HG02885 (cell line): ENCODE results near the gene DCLRE1B.

Source experiments
- ATAC-seq: cut with Tn5 transposase; IDR thresholded peaks from one replicate; pipeline ENCODE4 v1.9.1; 2021; ENCODE audit warnings: mild to moderate bottlenecking; ENCODE audit not compliant: unreplicated experiment, poor library complexity

Gene DCLRE1B

DNA sequence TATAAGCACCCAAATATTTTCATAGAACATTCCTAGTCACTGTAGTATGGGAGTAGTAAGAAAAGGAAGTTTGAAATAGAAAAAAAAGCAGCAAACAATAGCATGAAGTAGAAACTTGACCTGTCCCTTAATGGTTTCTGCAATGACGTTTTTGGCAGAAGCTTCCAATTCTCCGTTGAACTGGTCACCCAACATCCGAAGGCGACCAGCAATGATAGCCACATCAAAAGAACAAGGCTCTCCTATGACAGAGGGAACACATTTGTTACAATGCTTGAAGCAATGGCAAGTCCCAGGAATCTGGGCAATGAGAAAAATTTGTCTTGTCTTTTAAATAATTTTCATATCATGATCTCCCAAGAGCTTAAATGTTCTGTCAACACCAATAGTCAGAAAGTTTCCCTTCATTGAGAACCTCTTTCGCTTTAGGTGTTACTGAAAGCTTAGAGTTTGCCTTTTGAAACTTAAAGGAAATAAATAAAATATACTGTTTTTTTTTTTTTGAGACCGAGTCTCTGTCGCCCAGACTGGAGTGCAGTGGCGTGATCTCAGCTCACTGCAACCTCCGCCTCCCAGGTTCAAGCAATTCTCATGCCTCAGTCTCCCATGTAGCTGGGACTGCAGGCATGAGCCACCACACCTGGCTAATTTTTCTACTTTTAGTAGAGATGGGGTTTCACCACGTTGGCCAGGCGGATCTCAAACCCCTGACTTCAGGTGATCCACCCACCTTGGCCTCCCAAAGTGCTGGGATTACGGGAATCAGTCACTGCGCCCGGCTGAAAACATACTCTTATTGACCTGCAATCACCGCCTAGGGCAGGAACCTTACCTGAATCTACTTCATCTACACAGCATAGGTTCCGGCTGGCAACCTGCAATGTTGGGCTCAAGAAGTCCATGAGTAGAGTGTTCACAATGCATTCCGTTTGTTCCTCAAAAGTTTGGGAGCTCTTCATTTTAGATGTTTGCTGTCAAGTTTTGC is 18.4 kb upstream of the DCLRE1B start:
- ATAC-seq, result no peak

DNA sequence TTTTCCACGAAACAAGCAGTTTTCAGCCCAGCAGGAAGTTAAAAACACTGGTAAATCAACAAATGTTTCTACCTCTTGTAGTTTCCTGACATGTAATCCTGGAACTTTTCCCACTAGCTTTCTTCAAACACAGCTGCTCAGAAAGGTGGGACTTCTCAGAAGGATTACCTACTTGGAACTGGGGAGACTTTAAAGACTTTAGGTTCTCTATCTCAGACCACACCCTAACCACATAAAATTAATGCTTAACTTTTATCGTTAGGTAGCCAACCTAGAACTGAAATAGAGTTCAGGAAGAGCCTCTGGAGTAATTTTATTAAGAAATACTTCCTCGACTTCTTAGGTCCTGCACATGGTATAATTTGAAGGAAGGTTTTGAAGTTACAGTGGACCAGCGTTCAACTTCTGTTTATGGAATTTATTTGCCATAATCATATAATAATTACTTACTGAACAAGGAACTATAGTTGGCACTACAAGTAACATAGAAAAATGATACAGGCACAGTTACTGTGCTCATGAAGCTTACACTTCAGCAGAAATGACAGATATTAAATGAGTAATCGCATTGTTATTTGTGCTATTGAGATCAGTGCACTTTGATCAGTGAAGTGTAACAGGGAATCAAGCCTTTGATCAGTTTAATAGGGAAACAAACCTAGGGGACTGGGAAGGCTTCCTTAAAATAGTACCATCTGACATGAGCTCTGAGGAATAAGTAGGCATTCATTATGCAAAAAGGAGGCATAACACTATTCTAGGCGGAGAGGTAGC is 17.5 kb upstream of the DCLRE1B start, which contains the start of gene BCL2L15:
Gene BCL2L15 (minus strand): TSS at position 180 of the 774 bp plus-strand sequence. CDS start 206 bp downstream, outside the sequence.
- no peak for ATAC-seq

GRCh38 chr1:113890816-113891215 is 14.3 kb upstream of the DCLRE1B start:
- ATAC-seq, result no peak

DNA sequence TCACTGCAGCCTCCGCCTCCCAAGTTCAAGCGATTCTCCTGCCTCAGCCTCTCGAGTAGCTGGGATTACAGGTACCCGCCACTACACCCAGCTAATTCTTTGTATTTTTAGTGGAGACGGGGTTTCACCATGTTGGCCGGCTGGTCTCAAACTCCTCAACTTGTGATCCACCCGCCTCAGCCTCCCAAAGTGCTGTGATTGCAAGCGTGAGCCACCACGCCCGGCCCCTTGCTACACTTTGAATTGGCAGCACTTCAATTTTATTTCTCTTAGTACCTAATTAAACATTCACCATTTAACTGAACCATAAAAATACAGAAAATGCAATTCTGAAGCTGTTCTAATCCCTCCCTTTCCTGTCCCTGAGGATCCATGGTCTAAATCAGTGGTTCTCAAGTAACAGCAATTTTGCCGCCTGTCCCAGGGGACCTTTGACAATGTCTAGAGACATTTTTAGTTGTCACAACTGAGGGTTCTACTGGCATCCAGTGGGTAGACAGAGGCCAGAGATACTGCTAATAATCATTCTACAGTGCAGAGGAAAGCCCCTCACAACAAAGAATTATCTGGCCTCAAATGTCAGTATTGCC is 13.4 kb upstream of the DCLRE1B start:
- no peak for ATAC-seq

DNA sequence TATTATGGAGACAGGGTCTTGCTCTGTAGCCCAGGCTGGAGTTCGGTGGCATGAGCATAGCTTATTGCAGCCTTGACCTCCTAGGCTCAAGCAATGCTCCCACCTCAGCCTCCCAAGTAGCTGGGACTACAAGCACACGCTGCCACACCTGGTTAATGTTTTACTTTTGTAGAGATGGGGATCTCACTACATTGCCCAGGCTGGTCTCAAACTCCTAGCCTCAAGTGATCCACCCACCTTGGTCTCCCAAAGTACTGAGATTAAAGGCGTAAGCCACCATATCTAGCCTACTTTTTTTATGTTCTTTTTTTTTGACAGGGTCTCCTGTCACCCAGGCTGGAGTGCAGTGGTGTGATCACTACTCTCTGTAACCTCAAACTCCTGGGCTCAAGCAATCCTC is 11.9 kb upstream of the DCLRE1B start:
- no peak for ATAC-seq

- ATAC-seq, result no peak
Measured at GRCh38 chr1:113895098-113895497, 10.0 kb upstream of the DCLRE1B start.

GRCh38 chr1:113895961-113896360 is 9.2 kb upstream of the DCLRE1B start:
- ATAC-seq, result no peak

GRCh38 chr1:113898241-113898814 is 6.8 kb upstream of the DCLRE1B start:
- no peak for ATAC-seq

- ATAC-seq, result no peak
Measured at GRCh38 chr1:113899111-113899510, 6.0 kb upstream of the DCLRE1B start.

DNA sequence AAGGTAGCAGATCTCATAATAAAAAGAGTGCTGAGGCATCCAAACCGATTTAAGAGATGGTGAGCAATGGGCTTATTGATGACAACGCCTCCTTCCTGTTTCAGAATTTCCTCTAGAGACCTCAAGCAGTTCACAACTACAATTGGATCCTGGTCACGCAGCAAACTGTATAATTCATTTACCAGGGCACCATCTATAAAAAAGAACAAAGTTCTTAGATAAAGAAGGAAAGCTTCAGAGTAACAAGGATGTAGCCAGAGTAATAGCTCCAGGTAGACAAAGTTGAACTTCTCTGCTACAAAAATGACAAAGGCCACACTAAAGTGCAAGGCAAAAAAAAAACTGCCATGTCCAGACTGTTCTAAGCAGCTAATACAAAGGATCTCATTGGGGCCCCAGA is 3.9 kb upstream of the DCLRE1B start:
- no peak for ATAC-seq

GRCh38 chr1:113903501-113904292 is 1.4 kb upstream of the DCLRE1B start:
- ATAC-seq, result no peak

DNA sequence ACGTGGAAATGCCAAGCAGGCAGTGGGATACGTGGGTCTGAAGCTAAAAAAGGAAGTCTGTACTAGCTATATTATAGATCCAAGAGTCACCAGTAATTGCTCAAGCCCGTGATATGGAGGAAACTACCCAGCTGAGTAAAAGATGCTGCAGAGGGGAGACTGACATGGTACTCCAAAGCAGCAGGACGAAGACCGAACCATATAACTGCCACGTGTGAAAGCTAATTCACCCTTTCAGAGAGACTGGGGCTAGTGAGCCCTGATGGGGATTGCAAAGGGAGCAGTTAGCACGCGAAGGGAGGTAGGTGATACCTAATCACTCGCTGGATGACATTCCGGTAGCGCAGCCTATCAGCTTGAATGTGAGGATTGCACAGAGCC is 843 bp upstream of the DCLRE1B start:
- peak; percentile 33 for ATAC-seq

DNA sequence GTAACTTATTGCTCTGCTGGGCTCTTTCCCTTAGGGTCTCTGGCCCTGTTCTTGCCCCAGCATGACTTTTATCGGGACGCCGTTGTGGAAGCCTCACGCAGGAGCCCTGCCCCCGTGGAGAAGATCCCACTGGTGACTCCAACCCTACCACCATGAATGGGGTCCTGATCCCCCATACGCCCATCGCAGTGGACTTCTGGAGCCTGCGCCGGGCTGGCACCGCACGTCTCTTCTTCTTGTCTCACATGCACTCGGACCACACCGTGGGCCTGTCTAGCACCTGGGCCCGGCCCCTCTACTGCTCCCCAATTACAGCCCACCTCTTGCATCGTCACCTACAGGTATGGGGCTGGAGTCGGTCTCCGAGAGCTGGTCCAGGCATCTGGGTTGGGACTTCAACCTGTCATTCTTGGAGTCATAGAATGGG is 322 bp downstream of the DCLRE1B start:
- ATAC-seq, result no peak

DNA sequence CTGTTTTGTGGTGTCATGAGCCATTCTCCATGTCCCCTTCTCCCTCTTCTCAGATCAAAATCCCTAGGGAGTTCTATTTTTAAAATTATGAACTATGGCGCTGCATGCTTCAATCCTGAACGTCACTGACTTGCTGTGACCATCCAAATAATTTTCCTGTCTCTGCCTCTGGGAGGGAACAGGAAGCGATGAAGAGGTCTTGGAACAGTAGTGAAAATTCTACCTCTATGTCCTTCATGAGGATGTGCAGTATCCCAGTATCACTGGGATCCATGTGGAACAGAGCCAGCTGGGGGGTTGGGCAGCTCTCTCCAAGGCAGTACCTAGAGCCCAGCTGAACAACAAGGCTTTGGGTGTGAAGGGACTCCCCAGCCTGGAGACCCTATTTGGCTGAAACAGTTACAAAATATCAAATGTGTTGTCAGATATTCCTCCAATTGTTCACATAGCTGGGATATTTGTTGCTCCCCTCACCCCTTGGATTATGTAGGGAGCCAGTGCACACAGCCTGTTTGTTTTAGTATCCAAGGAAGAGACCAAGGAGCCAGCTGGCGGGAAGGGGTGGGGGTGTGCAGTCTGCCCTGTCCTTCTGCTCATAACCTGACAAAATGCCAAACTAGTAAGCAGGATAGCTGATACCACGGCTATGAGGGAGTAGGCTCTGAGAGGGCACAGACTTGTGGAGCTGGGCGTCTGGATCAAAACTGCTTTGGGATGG is 7.6 kb downstream of the DCLRE1B start:
- no peak for ATAC-seq

- no peak for ATAC-seq
Measured at GRCh38 chr1:113913312-113913668, 8.2 kb downstream of the DCLRE1B start.

DNA sequence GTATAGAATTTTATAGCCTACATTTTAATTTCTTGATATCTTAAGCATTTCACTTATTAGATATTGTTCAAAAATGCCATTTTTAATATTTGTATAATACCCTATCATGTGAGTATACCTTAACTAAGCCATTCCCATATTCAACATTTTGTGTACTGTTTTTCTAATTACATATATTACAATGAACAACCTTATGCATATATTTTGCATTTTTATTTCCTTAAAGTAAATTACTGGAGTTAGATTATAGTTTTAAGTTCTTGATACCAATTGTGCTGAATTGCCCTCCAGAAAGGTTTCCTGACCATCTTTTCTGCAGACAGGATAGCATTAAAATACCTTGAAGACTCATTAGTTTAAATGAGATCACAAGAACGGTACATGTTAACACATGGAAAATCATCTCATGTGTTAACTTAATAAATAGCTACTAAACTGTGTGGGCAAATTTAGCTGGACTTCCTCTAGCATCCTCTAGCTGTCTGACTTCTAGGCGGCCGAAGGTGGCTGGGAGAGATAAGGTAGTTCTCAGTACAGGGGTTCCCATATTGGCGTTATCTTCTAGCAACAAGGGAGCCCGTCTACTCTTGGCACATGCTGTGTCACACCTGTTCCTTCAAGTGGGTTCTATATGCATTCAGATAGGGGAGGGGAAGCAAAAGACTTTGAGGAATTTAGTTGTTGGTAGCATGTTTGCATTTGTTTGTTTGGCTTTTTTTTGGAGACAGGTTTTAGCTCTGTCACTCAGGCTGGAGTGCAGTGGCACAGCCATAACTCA is 8.9 kb downstream of the DCLRE1B start:
- no peak for ATAC-seq

GRCh38 chr1:113916974-113917373 is 11.8 kb downstream of the DCLRE1B start:
- ATAC-seq, result no peak

DNA sequence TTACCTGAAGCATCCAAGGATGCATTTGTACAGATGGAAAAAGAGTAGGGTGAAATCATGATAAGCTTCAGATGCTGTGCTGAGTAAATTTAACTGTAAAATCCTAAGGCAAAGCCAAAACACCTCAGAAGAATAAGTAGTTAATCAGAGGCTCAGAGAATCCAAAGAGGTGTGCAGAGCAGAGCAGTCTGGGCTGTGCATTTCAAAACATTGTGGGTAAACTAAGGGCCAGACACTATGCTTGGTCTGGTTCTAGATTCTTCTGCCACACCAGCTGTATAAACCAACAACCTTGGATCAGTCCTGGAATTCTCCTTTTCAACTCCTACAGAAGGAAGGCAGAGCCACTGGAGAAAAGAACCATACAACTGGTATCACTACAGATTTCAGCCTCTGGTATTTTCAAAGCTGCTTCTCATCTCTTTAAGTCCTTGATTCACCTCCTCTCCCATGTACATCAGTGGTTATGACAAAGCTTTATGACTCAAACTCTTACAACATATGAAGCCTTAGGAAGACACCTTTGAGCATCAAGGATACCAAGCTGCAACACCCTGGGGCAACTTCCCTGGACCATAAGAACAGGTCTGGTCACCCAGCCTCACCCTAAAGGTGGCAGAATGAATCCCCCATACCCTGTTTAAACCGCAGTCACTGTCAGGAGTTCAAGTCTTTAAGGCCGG is 12.4 kb downstream of the DCLRE1B start:
- ATAC-seq, result no peak
